ENCODE results near the gene FAM83G. TPM values are rescaled to one million over a fixed set of nuclear protein-coding genes. Genes with fewer than 3 reads are reported as not detected.

FAM83G gene
- total RNA-seq, 1 experiment from 2014 or later: 31.4 TPM

- TF ChIP-seq USF2 (CRISPR knock-in tag; IDR thresholded peaks at IDR 0.05): no peak
- TF ChIP-seq NFE2L1 (CRISPR knock-in tag; IDR thresholded peaks at IDR 0.05): no peak
- no peak for TF ChIP-seq JAZF1 (CRISPR knock-in tag; IDR thresholded peaks at IDR 0.05)
Measured at GRCh38 chr17:18946536-18946935, 58.0 kb downstream of the FAM83G start (continued).

DNA sequence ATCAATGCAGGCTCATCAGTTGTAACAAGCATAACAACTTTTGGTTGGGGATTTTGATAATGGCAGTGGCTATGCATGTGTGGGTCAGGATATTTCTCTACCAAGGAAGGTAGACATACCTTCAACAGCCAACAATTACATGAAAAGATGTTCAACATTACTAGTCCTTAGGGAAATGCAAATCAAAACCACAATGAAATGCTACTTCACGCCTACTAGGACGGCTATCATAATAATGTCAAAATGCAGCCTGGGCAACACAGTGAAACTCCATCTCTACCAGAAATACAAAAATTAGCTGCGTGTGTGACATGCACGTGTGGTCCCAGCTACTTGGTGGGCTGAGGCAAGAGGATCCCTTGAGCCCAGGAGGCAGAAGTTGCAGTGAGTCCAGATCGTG lies 59.9 kb downstream of the FAM83G start:
- H3K4me3 Mint-ChIP-seq: no peak overlapping the region
- POLR2A ChIA-PET: no interaction called here
- H3K4me1 Mint-ChIP-seq: no peaks in the 10 kb centered on the region; the same call in 1 of the 2 replicates
- no peaks in the 10 kb centered on the region for H3K9me3 Mint-ChIP-seq
- CTCF ChIA-PET: interaction anchor here (2.0 kb wide), 1 partner anchor 16 kb away, joined by 5 read pairs; no protein-coding TSS in a partner anchor
- no peaks in the 10 kb centered on the region for H3K27me3 Mint-ChIP-seq (ENCODE audit: low read depth)
- no peaks in the 10 kb centered on the region for H3K36me3 Mint-ChIP-seq
- DNase-seq (ENCODE audit: low spot score) (no peak), ATAC-seq (no peak)
- no peak overlapping the region for H3K27ac Mint-ChIP-seq
- no peak for TF ChIP-seq MXD4 (CRISPR knock-in tag; IDR thresholded peaks at IDR 0.05; ENCODE audit: borderline replicate concordance)
- no peak for TF ChIP-seq EMX1 (CRISPR knock-in tag; IDR thresholded peaks at IDR 0.05)
- no peak for TF ChIP-seq NFE2L1 (CRISPR knock-in tag; IDR thresholded peaks at IDR 0.05)
- TF ChIP-seq GTF2I (CRISPR knock-in tag; conservative IDR thresholded peaks at IDR 0.05): no peak
- TF ChIP-seq IRF1 (CRISPR knock-in tag; IDR thresholded peaks at IDR 0.05): no peak
- no peak for TF ChIP-seq ZNF121 (CRISPR knock-in tag; IDR thresholded peaks at IDR 0.05)

GRCh38 chr17:18938692-18939023 lies 65.9 kb downstream of the FAM83G start:
- ChIA-PET CTCF (interaction anchor here (1.1 to 1.9 kb wide), 2 partner anchors 13 to 23 kb away, joined by 3 to 5 read pairs; partner anchors contain the start of gene SLC5A10), POLR2A (interaction anchor here (1.0 kb wide), 1 partner anchor 62 kb away, joined by 3 read pairs; no protein-coding TSS in a partner anchor)
- DNase-seq (ENCODE audit: low spot score) (no peak), ATAC-seq (no peak)
- Mint-ChIP-seq H3K4me3 (no peak overlapping the region), H3K27me3 (ENCODE audit: low read depth) (no peaks in the 10 kb centered on the region), H3K27ac (no peak overlapping the region; the same call in 1 of the 2 replicates), H3K4me1 (no peaks in the 10 kb centered on the region), H3K36me3 (no peaks in the 10 kb centered on the region), H3K9me3 (no peaks in the 10 kb centered on the region)
- TF ChIP-seq ZNF396 (CRISPR knock-in tag; IDR thresholded peaks at IDR 0.05; ENCODE audit: borderline replicate concordance) (no peak), PRDM15 (CRISPR knock-in tag; IDR thresholded peaks at IDR 0.05) (no peak)

GRCh38 chr17:18937981-18938691 lies 66.4 kb downstream of the FAM83G start:
- H3K4me3 Mint-ChIP-seq: no peak overlapping the region
- no peaks in the 10 kb centered on the region for H3K9me3 Mint-ChIP-seq
- no peaks in the 10 kb centered on the region for H3K27me3 Mint-ChIP-seq (ENCODE audit: low read depth)
- no peaks in the 10 kb centered on the region for H3K36me3 Mint-ChIP-seq
- ChIA-PET CTCF (interaction anchor here (1.1 to 1.9 kb wide), 2 partner anchors 14 to 23 kb away, joined by 3 to 5 read pairs; partner anchors contain the start of gene SLC5A10), POLR2A (interaction anchor here (1.0 kb wide), 1 partner anchor 63 kb away, joined by 3 read pairs; no protein-coding TSS in a partner anchor)
- no peak for DNase-seq (ENCODE audit: low spot score)
- ATAC-seq: no peak
- no peak overlapping the region for H3K27ac Mint-ChIP-seq
- no peaks in the 10 kb centered on the region for H3K4me1 Mint-ChIP-seq
- TF ChIP-seq NFYB (CRISPR knock-in tag; conservative IDR thresholded peaks at IDR 0.05; ENCODE audit: low read depth) (no peak), TP53 (CRISPR knock-in tag; IDR thresholded peaks at IDR 0.05) (no peak), PRDM15 (CRISPR knock-in tag; IDR thresholded peaks at IDR 0.05) (no peak), ZBTB21 (CRISPR knock-in tag; IDR thresholded peaks at IDR 0.05; ENCODE audit: borderline replicate concordance) (no peak), SMAD3 (CRISPR knock-in tag; IDR thresholded peaks at IDR 0.05; ENCODE audit: borderline replicate concordance) (no peak), GABPB1 (CRISPR knock-in tag; IDR thresholded peaks at IDR 0.05) (no peak), USF2 (CRISPR knock-in tag; IDR thresholded peaks at IDR 0.05) (no peak)
- TF ChIP-seq, protein P1, sequence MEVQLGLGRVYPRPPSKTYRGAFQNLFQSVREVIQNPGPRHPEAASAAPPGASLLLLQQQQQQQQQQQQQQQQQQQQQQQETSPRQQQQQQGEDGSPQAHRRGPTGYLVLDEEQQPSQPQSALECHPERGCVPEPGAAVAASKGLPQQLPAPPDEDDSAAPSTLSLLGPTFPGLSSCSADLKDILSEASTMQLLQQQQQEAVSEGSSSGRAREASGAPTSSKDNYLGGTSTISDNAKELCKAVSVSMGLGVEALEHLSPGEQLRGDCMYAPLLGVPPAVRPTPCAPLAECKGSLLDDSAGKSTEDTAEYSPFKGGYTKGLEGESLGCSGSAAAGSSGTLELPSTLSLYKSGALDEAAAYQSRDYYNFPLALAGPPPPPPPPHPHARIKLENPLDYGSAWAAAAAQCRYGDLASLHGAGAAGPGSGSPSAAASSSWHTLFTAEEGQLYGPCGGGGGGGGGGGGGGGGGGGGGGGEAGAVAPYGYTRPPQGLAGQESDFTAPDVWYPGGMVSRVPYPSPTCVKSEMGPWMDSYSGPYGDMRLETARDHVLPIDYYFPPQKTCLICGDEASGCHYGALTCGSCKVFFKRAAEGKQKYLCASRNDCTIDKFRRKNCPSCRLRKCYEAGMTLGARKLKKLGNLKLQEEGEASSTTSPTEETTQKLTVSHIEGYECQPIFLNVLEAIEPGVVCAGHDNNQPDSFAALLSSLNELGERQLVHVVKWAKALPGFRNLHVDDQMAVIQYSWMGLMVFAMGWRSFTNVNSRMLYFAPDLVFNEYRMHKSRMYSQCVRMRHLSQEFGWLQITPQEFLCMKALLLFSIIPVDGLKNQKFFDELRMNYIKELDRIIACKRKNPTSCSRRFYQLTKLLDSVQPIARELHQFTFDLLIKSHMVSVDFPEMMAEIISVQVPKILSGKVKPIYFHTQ (CRISPR knock-in tag; IDR thresholded peaks at IDR 0.05): no peak
